Transverse colon (tissue), 4 donors: Measurements from ENCODE around the gene ZNF445.

Source experiments
- POLR2AphosphoS5 ChIP-seq, 3 donors: sonication (generic); formaldehyde crosslinking; IDR thresholded peaks; one replicate each; pipeline ENCODE4 v1.6.1; 2016; ENCODE audit warnings: antibody characterized with exemption in 3 of 3
- TF ChIP-seq, protein P1 (sequence below), 5 experiments: fragments of 200-600 bp in 3 of 5; fragments of 450-650 bp in 2 of 5; sonication (generic) in 3 of 5; IDR thresholded peaks; 1 replicate in 2 of 5; 2 replicates in 3 of 5; pipeline ENCODE4 v1.5.1; 2016 to 2017; ENCODE audit warnings: antibody characterized with exemption in 5 of 5, inconsistent platforms in 3 of 5, mild to moderate bottlenecking in 2 of 5, moderate library complexity in 1 of 5

DNA sequence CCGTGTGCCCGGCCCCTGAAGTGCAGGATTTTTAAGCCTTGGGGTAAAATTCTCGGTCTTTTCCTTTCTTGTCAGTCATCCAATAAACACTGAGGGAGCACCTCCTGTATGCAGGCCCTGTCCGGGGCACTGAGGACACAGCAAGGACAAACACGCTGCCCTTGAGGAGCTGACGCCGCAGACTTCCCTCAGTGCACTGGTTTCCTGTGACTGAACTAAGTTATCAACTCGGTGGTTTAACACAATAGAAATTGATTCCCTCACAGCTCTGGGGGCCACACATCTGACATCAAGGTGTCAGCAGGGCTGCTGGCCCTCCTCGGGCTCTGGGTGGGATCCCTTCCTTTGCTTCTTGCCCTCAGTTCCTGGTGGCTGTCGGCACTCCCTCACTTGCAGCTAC, 65.1 kb downstream of the ZNF445 start:
- TF ChIP-seq POLR2AphosphoS5 (IDR thresholded peaks at IDR 0.05) = no peak
- TF ChIP-seq, protein P1, sequence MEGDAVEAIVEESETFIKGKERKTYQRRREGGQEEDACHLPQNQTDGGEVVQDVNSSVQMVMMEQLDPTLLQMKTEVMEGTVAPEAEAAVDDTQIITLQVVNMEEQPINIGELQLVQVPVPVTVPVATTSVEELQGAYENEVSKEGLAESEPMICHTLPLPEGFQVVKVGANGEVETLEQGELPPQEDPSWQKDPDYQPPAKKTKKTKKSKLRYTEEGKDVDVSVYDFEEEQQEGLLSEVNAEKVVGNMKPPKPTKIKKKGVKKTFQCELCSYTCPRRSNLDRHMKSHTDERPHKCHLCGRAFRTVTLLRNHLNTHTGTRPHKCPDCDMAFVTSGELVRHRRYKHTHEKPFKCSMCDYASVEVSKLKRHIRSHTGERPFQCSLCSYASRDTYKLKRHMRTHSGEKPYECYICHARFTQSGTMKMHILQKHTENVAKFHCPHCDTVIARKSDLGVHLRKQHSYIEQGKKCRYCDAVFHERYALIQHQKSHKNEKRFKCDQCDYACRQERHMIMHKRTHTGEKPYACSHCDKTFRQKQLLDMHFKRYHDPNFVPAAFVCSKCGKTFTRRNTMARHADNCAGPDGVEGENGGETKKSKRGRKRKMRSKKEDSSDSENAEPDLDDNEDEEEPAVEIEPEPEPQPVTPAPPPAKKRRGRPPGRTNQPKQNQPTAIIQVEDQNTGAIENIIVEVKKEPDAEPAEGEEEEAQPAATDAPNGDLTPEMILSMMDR (IDR thresholded peaks at IDR 0.05) = no peak
